Measurements from ENCODE around the gene AP4B1.

Gene AP4B1

DNA sequence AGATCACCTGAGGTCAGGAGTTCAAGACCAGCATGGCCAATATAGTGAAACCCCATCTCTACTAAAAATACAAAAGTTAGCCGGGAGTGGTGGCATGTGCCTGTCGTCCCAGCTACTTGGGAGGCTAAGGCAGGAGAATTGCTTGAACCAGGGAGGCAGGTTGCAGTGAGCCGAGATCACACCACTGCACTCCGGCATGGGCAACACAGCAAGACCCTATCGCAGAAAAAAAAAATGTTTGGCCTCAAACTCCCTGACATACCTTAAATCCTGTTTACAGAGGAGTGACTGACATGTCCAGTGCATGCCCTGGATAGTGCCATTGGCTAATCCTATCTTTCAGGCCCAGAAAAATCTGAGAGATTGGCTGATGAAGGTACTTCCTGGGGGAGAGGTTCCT is 12.4 kb upstream of the AP4B1 start (continued):
- TF ChIP-seq, protein P1, sequence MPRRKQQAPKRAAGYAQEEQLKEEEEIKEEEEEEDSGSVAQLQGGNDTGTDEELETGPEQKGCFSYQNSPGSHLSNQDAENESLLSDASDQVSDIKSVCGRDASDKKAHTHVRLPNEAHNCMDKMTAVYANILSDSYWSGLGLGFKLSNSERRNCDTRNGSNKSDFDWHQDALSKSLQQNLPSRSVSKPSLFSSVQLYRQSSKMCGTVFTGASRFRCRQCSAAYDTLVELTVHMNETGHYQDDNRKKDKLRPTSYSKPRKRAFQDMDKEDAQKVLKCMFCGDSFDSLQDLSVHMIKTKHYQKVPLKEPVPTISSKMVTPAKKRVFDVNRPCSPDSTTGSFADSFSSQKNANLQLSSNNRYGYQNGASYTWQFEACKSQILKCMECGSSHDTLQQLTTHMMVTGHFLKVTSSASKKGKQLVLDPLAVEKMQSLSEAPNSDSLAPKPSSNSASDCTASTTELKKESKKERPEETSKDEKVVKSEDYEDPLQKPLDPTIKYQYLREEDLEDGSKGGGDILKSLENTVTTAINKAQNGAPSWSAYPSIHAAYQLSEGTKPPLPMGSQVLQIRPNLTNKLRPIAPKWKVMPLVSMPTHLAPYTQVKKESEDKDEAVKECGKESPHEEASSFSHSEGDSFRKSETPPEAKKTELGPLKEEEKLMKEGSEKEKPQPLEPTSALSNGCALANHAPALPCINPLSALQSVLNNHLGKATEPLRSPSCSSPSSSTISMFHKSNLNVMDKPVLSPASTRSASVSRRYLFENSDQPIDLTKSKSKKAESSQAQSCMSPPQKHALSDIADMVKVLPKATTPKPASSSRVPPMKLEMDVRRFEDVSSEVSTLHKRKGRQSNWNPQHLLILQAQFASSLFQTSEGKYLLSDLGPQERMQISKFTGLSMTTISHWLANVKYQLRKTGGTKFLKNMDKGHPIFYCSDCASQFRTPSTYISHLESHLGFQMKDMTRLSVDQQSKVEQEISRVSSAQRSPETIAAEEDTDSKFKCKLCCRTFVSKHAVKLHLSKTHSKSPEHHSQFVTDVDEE (CRISPR knock-in tag; IDR thresholded peaks at IDR 0.05) = no peak
- TF ChIP-seq ZFP3 (CRISPR knock-in tag; IDR thresholded peaks at IDR 0.05) (no peak), ZNF70 (CRISPR knock-in tag; IDR thresholded peaks at IDR 0.05) (no peak), TCF4 (CRISPR knock-in tag; IDR thresholded peaks at IDR 0.05; ENCODE audit: borderline replicate concordance) (no peak), ISL1 (CRISPR knock-in tag; IDR thresholded peaks at IDR 0.05) (no peak), TOX (CRISPR knock-in tag; IDR thresholded peaks at IDR 0.05; ENCODE audit: borderline replicate concordance) (no peak), ESRRG (CRISPR knock-in tag; IDR thresholded peaks at IDR 0.05) (no peak), ZFP30 (CRISPR knock-in tag; IDR thresholded peaks at IDR 0.05) (no peak)
- TF ChIP-seq, protein P2, sequence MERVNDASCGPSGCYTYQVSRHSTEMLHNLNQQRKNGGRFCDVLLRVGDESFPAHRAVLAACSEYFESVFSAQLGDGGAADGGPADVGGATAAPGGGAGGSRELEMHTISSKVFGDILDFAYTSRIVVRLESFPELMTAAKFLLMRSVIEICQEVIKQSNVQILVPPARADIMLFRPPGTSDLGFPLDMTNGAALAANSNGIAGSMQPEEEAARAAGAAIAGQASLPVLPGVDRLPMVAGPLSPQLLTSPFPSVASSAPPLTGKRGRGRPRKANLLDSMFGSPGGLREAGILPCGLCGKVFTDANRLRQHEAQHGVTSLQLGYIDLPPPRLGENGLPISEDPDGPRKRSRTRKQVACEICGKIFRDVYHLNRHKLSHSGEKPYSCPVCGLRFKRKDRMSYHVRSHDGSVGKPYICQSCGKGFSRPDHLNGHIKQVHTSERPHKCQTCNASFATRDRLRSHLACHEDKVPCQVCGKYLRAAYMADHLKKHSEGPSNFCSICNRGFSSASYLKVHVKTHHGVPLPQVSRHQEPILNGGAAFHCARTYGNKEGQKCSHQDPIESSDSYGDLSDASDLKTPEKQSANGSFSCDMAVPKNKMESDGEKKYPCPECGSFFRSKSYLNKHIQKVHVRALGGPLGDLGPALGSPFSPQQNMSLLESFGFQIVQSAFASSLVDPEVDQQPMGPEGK (CRISPR knock-in tag; IDR thresholded peaks at IDR 0.05; ENCODE audit: borderline replicate concordance) = no peak

DNA sequence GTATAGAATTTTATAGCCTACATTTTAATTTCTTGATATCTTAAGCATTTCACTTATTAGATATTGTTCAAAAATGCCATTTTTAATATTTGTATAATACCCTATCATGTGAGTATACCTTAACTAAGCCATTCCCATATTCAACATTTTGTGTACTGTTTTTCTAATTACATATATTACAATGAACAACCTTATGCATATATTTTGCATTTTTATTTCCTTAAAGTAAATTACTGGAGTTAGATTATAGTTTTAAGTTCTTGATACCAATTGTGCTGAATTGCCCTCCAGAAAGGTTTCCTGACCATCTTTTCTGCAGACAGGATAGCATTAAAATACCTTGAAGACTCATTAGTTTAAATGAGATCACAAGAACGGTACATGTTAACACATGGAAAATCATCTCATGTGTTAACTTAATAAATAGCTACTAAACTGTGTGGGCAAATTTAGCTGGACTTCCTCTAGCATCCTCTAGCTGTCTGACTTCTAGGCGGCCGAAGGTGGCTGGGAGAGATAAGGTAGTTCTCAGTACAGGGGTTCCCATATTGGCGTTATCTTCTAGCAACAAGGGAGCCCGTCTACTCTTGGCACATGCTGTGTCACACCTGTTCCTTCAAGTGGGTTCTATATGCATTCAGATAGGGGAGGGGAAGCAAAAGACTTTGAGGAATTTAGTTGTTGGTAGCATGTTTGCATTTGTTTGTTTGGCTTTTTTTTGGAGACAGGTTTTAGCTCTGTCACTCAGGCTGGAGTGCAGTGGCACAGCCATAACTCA is 9.5 kb upstream of the AP4B1 start:
- TF ChIP-seq OSR1 (CRISPR knock-in tag; IDR thresholded peaks at IDR 0.05) = no peak
- TF ChIP-seq, protein P3, sequence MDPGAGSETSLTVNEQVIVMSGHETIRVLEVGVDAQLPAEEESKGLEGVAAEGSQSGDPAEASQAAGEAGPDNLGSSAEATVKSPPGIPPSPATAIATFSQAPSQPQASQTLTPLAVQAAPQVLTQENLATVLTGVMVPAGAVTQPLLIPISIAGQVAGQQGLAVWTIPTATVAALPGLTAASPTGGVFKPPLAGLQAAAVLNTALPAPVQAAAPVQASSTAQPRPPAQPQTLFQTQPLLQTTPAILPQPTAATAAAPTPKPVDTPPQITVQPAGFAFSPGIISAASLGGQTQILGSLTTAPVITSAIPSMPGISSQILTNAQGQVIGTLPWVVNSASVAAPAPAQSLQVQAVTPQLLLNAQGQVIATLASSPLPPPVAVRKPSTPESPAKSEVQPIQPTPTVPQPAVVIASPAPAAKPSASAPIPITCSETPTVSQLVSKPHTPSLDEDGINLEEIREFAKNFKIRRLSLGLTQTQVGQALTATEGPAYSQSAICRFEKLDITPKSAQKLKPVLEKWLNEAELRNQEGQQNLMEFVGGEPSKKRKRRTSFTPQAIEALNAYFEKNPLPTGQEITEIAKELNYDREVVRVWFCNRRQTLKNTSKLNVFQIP (CRISPR knock-in tag; IDR thresholded peaks at IDR 0.05; ENCODE audit: borderline replicate concordance, low read depth) = no peak
- TF ChIP-seq, protein P4, sequence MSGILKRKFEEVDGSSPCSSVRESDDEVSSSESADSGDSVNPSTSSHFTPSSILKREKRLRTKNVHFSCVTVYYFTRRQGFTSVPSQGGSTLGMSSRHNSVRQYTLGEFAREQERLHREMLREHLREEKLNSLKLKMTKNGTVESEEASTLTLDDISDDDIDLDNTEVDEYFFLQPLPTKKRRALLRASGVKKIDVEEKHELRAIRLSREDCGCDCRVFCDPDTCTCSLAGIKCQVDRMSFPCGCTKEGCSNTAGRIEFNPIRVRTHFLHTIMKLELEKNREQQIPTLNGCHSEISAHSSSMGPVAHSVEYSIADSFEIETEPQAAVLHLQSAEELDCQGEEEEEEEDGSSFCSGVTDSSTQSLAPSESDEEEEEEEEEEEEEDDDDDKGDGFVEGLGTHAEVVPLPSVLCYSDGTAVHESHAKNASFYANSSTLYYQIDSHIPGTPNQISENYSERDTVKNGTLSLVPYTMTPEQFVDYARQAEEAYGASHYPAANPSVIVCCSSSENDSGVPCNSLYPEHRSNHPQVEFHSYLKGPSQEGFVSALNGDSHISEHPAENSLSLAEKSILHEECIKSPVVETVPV (CRISPR knock-in tag; IDR thresholded peaks at IDR 0.05) = no peak
- TF ChIP-seq ZNF8 (CRISPR knock-in tag; IDR thresholded peaks at IDR 0.05) = no peak
- no peak for ATAC-seq

DNA sequence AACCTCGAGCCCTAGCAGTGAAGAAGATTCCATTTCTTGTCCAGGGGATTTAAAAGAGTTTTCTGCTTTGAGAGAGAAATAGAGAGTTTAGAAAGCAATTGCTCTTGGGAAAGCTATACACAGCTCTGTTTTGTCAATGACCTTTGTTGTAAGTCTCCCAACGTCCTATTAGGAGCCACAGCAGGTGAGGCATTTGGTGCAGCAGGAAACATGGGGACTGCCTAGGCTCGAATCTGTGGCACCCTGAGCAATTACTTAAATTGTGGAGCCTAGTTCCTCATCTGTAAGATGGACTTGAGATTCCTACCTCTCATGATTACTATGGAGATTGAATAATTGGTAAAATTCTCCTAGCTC is 8.7 kb upstream of the AP4B1 start:
- TF ChIP-seq, protein P4 (CRISPR knock-in tag; IDR thresholded peaks at IDR 0.05) = no peak
- TF ChIP-seq ZC3H10 (CRISPR knock-in tag; IDR thresholded peaks at IDR 0.05) (no peak), ZFP30 (CRISPR knock-in tag; IDR thresholded peaks at IDR 0.05) (no peak), RARB (CRISPR knock-in tag; IDR thresholded peaks at IDR 0.05) (no peak), ISL1 (CRISPR knock-in tag; IDR thresholded peaks at IDR 0.05) (no peak), ZNF565 (CRISPR knock-in tag; conservative IDR thresholded peaks at IDR 0.05; ENCODE audit: low read depth) (no peak), ZNF8 (CRISPR knock-in tag; IDR thresholded peaks at IDR 0.05) (no peak), ARNTL (CRISPR knock-in tag; IDR thresholded peaks at IDR 0.05; ENCODE audit: borderline replicate concordance, low read depth) (no peak), ZFP3 (CRISPR knock-in tag; IDR thresholded peaks at IDR 0.05) (no peak)
- ATAC-seq = no peak

All from SK-N-SH treated with all-trans-retinoic acid at 6 μM for 48 hours (cell line).